Neural progenitor cell (in vitro differentiated cells): ENCODE results near the gene KIRREL3. TPM values are rescaled to one million over a fixed set of nuclear protein-coding genes. Genes with fewer than 3 reads are reported as not detected.

Experiments
- DNase-seq: peaks from one replicate; pipeline ENCODE4 v3.0.0-alpha.2; 2016; ENCODE audit warnings: low spot score
- H2AFZ ChIP-seq: fragments of 200-600 bp; sonication (generic); replicated peaks from 2 replicates; pipeline ENCODE4 v1.6.1; 2016; ENCODE audit warnings: antibody characterized with exemption
- H3F3A ChIP-seq: fragments of 200-600 bp; sonication (generic); 2 replicates; pipeline ENCODE4 v1.6.1; 2016; ENCODE audit warnings: antibody characterized with exemption, low read depth
- H3K27ac ChIP-seq: fragments of 200-600 bp; sonication (generic); 2 replicates; pipeline ENCODE4 v1.5.1; 2016; ENCODE audit warnings: mild to moderate bottlenecking
- H3K27me3 ChIP-seq: fragments of 200-600 bp; sonication (generic); 2 replicates; pipeline ENCODE4 v1.6.1; 2016; ENCODE audit warnings: mild to moderate bottlenecking, moderate library complexity
- H3K36me3 ChIP-seq: fragments of 200-600 bp; sonication (generic); 2 replicates; pipeline ENCODE4 v1.5.1; 2016
- H3K4me1 ChIP-seq: fragments of 200-600 bp; sonication (generic); 2 replicates; pipeline ENCODE4 v1.6.1; 2016; ENCODE audit warnings: mixed run types
- H3K4me2 ChIP-seq: fragments of 200-600 bp; sonication (generic); 2 replicates; pipeline ENCODE4 v1.6.1; 2016
- H3K4me3 ChIP-seq: fragments of 200-600 bp; sonication (generic); 2 replicates; pipeline ENCODE4 v1.5.1; 2016
- H3K79me2 ChIP-seq: fragments of 200-600 bp; sonication (generic); 2 replicates; pipeline ENCODE4 v1.6.1; 2016; ENCODE audit warnings: low read depth
- H3K9ac ChIP-seq: fragments of 200-600 bp; sonication (generic); 2 replicates; pipeline ENCODE4 v1.6.1; 2016
- H3K9me3 ChIP-seq: fragments of 200-600 bp; sonication (generic); 2 replicates; pipeline ENCODE4 v1.5.1; 2016; ENCODE audit warnings: low read depth
- H4K20me1 ChIP-seq: fragments of 200-600 bp; sonication (generic); 2 replicates; pipeline ENCODE4 v1.6.1; 2016; ENCODE audit warnings: low read depth
- H3K27ac Mint-ChIP-seq: 3 replicates; pipeline ENCODE4 v1.8.0; 2021; ENCODE audit warnings: mixed read lengths
- H3K27me3 Mint-ChIP-seq: 2 replicates; pipeline ENCODE4 v1.8.0; 2022; ENCODE audit warnings: low read depth, mild to moderate bottlenecking, inconsistent platforms, moderate library complexity, mixed read lengths; ENCODE audit not compliant: insufficient read depth
- H3K36me3 Mint-ChIP-seq: 3 replicates; pipeline ENCODE4 v1.8.0; 2021; ENCODE audit warnings: mixed read lengths
- H3K4me1 Mint-ChIP-seq: 3 replicates; pipeline ENCODE4 v1.8.0; 2021; ENCODE audit warnings: mixed read lengths
- H3K4me3 Mint-ChIP-seq: 3 replicates; pipeline ENCODE4 v1.8.0; 2021; ENCODE audit warnings: mild to moderate bottlenecking, moderate library complexity, mixed read lengths
- H3K9me3 Mint-ChIP-seq: 3 replicates; pipeline ENCODE4 v1.8.0; 2020; ENCODE audit warnings: mixed read lengths
- CTCF ChIP-seq: fragments of 200-600 bp; sonication (generic); IDR thresholded peaks from 2 replicates; pipeline ENCODE4 v1.5.1; 2017; ENCODE audit warnings: antibody characterized with exemption, mild to moderate bottlenecking
- EZH2 ChIP-seq: fragments of 200-600 bp; sonication (generic); IDR thresholded peaks from 2 replicates; pipeline ENCODE4 v1.6.1; 2017; ENCODE audit warnings: antibody characterized with exemption, mild to moderate bottlenecking, moderate library complexity
- EZH2phosphoT487 ChIP-seq: fragments of 200-600 bp; sonication (generic); IDR thresholded peaks from 2 replicates; pipeline ENCODE4 v1.6.1; 2017; ENCODE audit warnings: antibody characterized with exemption
- total RNA-seq: library from RNA; depleted of rRNA; stranded (reverse); fragments of >200 nt; gene quantifications from 2 replicates; pipeline ENCODE4 v1.2.3, GENCODE V29; 2015; ENCODE audit warnings: low replicate concordance

KIRREL3 gene
- total RNA-seq, 1 donor from 2014 or later: 1.1 TPM

- Mint-ChIP-seq H3K4me1 (peaks cover 65% of the 10 kb centered on the region), H3K36me3 (peaks cover 3% of the 10 kb centered on the region), H3K27me3 (peaks cover 18% of the 10 kb centered on the region), H3K4me3 (no peak overlapping the region), H3K27ac (peak overlapping the region; percentile 93), H3K9me3 (no peaks in the 10 kb centered on the region)
- Histone ChIP-seq H3K4me3 (no peak overlapping the region), H3K27me3 (peaks cover 20% of the 10 kb centered on the region), H4K20me1 (no peaks in the 10 kb centered on the region), H3K79me2 (no peaks in the 10 kb centered on the region), H3K9ac (no peak overlapping the region), H3K4me1 (peaks cover 61% of the 10 kb centered on the region), H3K4me2 (peak overlapping the region; percentile 44), H2AFZ (no peak overlapping the region), H3K9me3 (no peaks in the 10 kb centered on the region), H3K27ac (peak overlapping the region; percentile 78), H3K36me3 (no peaks in the 10 kb centered on the region), H3F3A (peaks cover 39% of the 10 kb centered on the region)
- peak; percentile 78 for DNase-seq
- TF ChIP-seq CTCF: no peak
- no peak for TF ChIP-seq EZH2phosphoT487
- TF ChIP-seq EZH2: no peak
Observed at GRCh38 chr11:126599217-126599897, 401.2 kb downstream of the KIRREL3 start.

- H3K27me3 ChIP-seq: peaks cover 12% of the 10 kb centered on the region
- H3K9me3 ChIP-seq: no peaks in the 10 kb centered on the region
- H3K27ac ChIP-seq: peak overlapping the region; percentile 78
- peak overlapping the region; percentile 93 for H3K27ac Mint-ChIP-seq
- H3K36me3 Mint-ChIP-seq: peaks cover 3% of the 10 kb centered on the region
- H3K9ac ChIP-seq: no peak overlapping the region
- H3K4me1 ChIP-seq: peaks cover 65% of the 10 kb centered on the region
- DNase-seq: peak; percentile 65
- peaks cover 64% of the 10 kb centered on the region for H3K4me1 Mint-ChIP-seq
- no peak overlapping the region for H3K4me3 ChIP-seq
- no peaks in the 10 kb centered on the region for H4K20me1 ChIP-seq
- H3K36me3 ChIP-seq: no peaks in the 10 kb centered on the region
- no peak overlapping the region for H3K4me3 Mint-ChIP-seq
- peak overlapping the region; percentile 44 for H3K4me2 ChIP-seq
- H2AFZ ChIP-seq: no peak overlapping the region
- H3K27me3 Mint-ChIP-seq: peaks cover 18% of the 10 kb centered on the region
- TF ChIP-seq EZH2 (no peak), CTCF (peak; percentile 10)
- H3K79me2 ChIP-seq: no peaks in the 10 kb centered on the region
- no peaks in the 10 kb centered on the region for H3K9me3 Mint-ChIP-seq
- H3F3A ChIP-seq: peaks cover 39% of the 10 kb centered on the region
Observed at GRCh38 chr11:126598344-126599216, 402.0 kb downstream of the KIRREL3 start.

GRCh38 chr11:126597041-126597440 lies 403.5 kb downstream of the KIRREL3 start:
- no peaks in the 10 kb centered on the region for H3K79me2 ChIP-seq
- Mint-ChIP-seq H3K27me3 (peaks cover 15% of the 10 kb centered on the region), H3K36me3 (peaks cover 3% of the 10 kb centered on the region), H3K4me3 (no peak overlapping the region), H3K27ac (no peak overlapping the region), H3K9me3 (no peaks in the 10 kb centered on the region), H3K4me1 (peaks cover 65% of the 10 kb centered on the region)
- H3K27me3 ChIP-seq: peaks cover 5% of the 10 kb centered on the region
- no peak for TF ChIP-seq EZH2phosphoT487
- no peak overlapping the region for H3K4me3 ChIP-seq
- H3K27ac ChIP-seq: no peak overlapping the region
- H2AFZ ChIP-seq: no peak overlapping the region
- H4K20me1 ChIP-seq: no peaks in the 10 kb centered on the region
- DNase-seq: no peak
- no peak overlapping the region for H3K4me2 ChIP-seq
- H3K9me3 ChIP-seq: no peaks in the 10 kb centered on the region
- H3F3A ChIP-seq: peaks cover 36% of the 10 kb centered on the region
- H3K36me3 ChIP-seq: no peaks in the 10 kb centered on the region
- H3K4me1 ChIP-seq: peaks cover 72% of the 10 kb centered on the region
- no peak overlapping the region for H3K9ac ChIP-seq
